SK-N-MC (cell line): ENCODE data around the gene MYO5A.

Experiments used
- DNase-seq: peaks from one replicate; pipeline ENCODE4 v3.0.0-alpha.2; 2011; ENCODE audit warnings: low read depth, low spot score
- H3K27ac ChIP-seq: fragments of 200-600 bp; sonication (generic); 2 replicates; pipeline ENCODE4 v1.5.1; 2016; ENCODE audit warnings: mixed run types
- H3K36me3 ChIP-seq: fragments of 200-600 bp; sonication (generic); 2 replicates; pipeline ENCODE4 v1.6.1; 2017; ENCODE audit warnings: antibody characterized with exemption, low read length, mixed read lengths; ENCODE audit not compliant: insufficient read depth
- H3K4me3 ChIP-seq: fragments of 200-600 bp; sonication (generic); 2 replicates; pipeline ENCODE4 v1.5.1; 2016
- H3K9ac ChIP-seq: fragments of 200-600 bp; sonication (generic); 2 replicates; pipeline ENCODE4 v1.8.0; 2017; ENCODE audit warnings: mixed run types, mixed read lengths; ENCODE audit not compliant: insufficient read length
- H3K9me3 ChIP-seq: fragments of 200-600 bp; sonication (generic); 2 replicates; pipeline ENCODE4 v1.6.1; 2017; ENCODE audit warnings: low read depth, mild to moderate bottlenecking, antibody characterized with exemption, low read length, moderate library complexity, mixed read lengths
- EZH2 ChIP-seq: fragments of 200-600 bp; sonication (generic); IDR thresholded peaks from one replicate; pipeline ENCODE4 v1.6.1; 2017; ENCODE audit warnings: antibody characterized with exemption
- FOXP2 ChIP-seq: optimal IDR thresholded peaks from 2 replicates; pipeline ENCODE3; 2011; ENCODE audit warnings: mild to moderate bottlenecking, moderate library complexity; ENCODE audit not compliant: insufficient read depth; ENCODE audit errors: extremely low read length, control extremely low read depth
- POLR2AphosphoS5 ChIP-seq: IDR thresholded peaks from 2 replicates; pipeline ENCODE4 v1.6.1; 2012; ENCODE audit warnings: mild to moderate bottlenecking, low read depth, low read length, borderline replicate concordance

Gene MYO5A

GRCh38 chr15:52281085-52282035 is 247.3 kb downstream of the MYO5A start:
- Histone ChIP-seq H3K27ac (no peak overlapping the region), H3K4me3 (no peak overlapping the region), H3K9me3 (no peaks in the 10 kb centered on the region), H3K9ac (no peak overlapping the region), H3K36me3 (no peaks in the 10 kb centered on the region)
- DNase-seq: no peak
- no peak for TF ChIP-seq EZH2
- TF ChIP-seq POLR2AphosphoS5: no peak
- no peak for TF ChIP-seq FOXP2

DNA sequence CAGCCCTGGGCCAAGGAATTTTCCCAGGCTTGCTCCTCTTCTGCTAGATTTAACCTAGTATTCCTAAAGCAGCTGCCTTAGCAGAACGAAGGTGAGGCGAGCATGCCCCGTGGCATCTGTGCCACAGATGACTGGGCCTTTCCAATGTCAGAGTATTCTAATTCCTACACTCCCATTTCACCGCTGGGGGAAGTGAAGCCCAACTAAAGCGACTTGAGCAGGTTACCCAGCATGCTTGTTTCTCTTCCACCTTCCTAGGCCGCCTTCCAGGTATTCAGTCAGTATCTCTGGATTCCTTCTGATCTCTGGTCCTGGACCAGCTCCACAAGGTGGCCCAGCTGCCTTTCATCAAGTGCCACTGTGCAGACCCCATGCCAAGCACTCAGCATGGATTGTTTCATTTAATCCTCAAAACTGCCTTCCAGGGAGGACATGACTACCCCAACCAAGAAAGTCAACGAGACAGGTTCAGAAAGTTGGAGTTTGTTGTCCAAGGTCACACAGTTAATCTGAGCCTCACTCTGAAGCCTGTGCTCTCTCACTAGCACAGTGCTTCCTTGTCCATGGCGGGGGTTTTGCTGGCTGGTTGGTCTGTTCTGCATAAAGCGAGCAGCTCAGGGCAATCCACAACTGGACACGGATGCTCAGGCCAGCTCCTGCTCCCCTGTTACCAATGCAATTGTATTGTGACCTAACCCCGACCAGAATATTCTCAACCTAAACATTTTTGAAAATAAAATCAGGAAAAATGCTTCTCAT is 248.2 kb downstream of the MYO5A start:
- no peak overlapping the region for H3K9ac ChIP-seq
- no peak for TF ChIP-seq FOXP2
- TF ChIP-seq EZH2: no peak
- no peak for TF ChIP-seq POLR2AphosphoS5
- no peak overlapping the region for H3K4me3 ChIP-seq
- no peak for DNase-seq
- no peak overlapping the region for H3K27ac ChIP-seq
- no peaks in the 10 kb centered on the region for H3K36me3 ChIP-seq
- no peaks in the 10 kb centered on the region for H3K9me3 ChIP-seq

- H3K4me3 ChIP-seq: no peak overlapping the region
These were observed 249.9 kb downstream of the MYO5A start for GRCh38 chr15:52278636-52279367.

DNA sequence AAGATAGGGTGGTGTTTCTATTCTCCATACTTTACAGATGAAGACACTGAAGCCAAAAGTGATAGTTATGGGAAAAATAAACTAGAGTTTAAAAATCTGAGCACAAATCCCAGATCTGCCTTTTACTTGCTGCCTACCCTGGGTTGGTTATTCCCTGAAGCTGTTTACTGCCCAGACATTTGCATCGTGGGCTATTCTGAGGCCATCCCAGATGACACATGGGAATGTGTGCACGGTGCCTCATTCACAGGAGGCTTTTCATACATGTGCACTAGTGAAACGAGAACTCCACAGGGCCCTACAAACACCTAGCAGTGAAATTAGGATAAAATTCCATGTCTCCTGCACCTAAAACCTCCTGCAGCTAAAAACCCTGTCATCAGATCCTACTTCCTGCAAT is 250.5 kb downstream of the MYO5A start:
- H3K36me3 ChIP-seq: no peaks in the 10 kb centered on the region
- DNase-seq: no peak
- no peak overlapping the region for H3K9ac ChIP-seq
- H3K9me3 ChIP-seq: no peaks in the 10 kb centered on the region
- TF ChIP-seq POLR2AphosphoS5: no peak
- TF ChIP-seq FOXP2: no peak
- TF ChIP-seq EZH2: no peak
- H3K4me3 ChIP-seq: no peak overlapping the region
- no peak overlapping the region for H3K27ac ChIP-seq

More at GRCh38 chr15:52278636-52279367, 249.9 kb downstream of the MYO5A start:
- DNase-seq: no peak
- no peak for TF ChIP-seq FOXP2
- no peak for TF ChIP-seq EZH2
- no peak for TF ChIP-seq POLR2AphosphoS5
- Histone ChIP-seq H3K27ac (no peak overlapping the region), H3K9ac (no peak overlapping the region), H3K9me3 (no peaks in the 10 kb centered on the region), H3K36me3 (no peaks in the 10 kb centered on the region)

DNA sequence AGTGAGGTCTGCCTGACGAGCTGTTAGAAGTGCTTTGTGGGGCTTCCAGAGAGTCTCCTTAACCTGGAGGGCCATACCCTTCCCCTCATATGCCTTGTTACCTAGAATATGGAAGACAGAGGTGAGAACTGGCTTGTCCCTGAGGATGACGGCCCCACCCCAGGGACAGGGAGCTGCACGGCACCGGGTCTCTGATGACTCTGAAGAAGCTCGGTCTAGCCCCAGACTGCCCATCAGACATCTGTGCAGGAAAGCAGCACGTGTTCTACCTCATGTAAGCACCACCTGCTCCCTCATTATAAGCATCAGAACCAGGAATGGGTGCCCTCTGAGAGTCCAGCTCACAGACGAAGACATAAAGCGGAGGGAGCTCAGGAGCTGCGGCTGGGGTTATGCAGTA is 251.1 kb downstream of the MYO5A start:
- no peaks in the 10 kb centered on the region for H3K9me3 ChIP-seq
- DNase-seq: no peak
- no peak overlapping the region for H3K27ac ChIP-seq
- H3K36me3 ChIP-seq: no peaks in the 10 kb centered on the region
- no peak for TF ChIP-seq POLR2AphosphoS5
- TF ChIP-seq FOXP2: no peak
- TF ChIP-seq EZH2: no peak
- no peak overlapping the region for H3K4me3 ChIP-seq
- H3K9ac ChIP-seq: no peak overlapping the region

GRCh38 chr15:52276256-52276770 is 252.4 kb downstream of the MYO5A start:
- H3K36me3 ChIP-seq: no peaks in the 10 kb centered on the region
- no peak for DNase-seq

GRCh38 chr15:52263563-52264282 is 265.0 kb downstream of the MYO5A start:
- DNase-seq: no peak
- Histone ChIP-seq H3K36me3 (no peaks in the 10 kb centered on the region), H3K9me3 (no peaks in the 10 kb centered on the region), H3K9ac (no peak overlapping the region), H3K4me3 (no peak overlapping the region), H3K27ac (no peak overlapping the region)
- TF ChIP-seq EZH2 (no peak), POLR2AphosphoS5 (no peak), FOXP2 (no peak)

More at GRCh38 chr15:52276256-52276770, 252.4 kb downstream of the MYO5A start:
- H3K27ac ChIP-seq: no peak overlapping the region
- TF ChIP-seq POLR2AphosphoS5 (no peak), EZH2 (no peak), FOXP2 (no peak)
- no peak overlapping the region for H3K9ac ChIP-seq
- H3K4me3 ChIP-seq: no peak overlapping the region
- no peaks in the 10 kb centered on the region for H3K9me3 ChIP-seq
